ENCODE measurements around the gene CCNJ. TPM values are rescaled to one million over a fixed set of nuclear protein-coding genes. Genes with fewer than 3 reads are reported as not detected.
"Not testable (repeated sequence)": the region's sequence is repeated elsewhere in the genome, so short reads cannot be mapped to it uniquely, and the experiment has no call there.

The CCNJ gene, protein sequence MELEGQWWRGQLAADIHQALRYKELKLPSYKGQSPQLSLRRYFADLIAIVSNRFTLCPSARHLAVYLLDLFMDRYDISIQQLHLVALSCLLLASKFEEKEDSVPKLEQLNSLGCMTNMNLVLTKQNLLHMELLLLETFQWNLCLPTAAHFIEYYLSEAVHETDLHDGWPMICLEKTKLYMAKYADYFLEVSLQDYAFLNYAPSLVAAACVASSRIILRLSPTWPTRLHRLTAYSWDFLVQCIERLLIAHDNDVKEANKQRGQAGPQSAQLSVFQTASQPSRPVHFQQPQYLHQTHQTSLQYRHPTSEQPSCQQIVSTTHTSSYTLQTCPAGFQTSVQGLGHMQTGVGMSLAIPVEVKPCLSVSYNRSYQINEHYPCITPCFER
- 2.7 TPM for total RNA-seq
- long read RNA-seq, partial matches to known transcripts = 2 of 2 reads
- long read RNA-seq, other reads (novel, unspliced or antisense) = 0 of 2 reads

DNA sequence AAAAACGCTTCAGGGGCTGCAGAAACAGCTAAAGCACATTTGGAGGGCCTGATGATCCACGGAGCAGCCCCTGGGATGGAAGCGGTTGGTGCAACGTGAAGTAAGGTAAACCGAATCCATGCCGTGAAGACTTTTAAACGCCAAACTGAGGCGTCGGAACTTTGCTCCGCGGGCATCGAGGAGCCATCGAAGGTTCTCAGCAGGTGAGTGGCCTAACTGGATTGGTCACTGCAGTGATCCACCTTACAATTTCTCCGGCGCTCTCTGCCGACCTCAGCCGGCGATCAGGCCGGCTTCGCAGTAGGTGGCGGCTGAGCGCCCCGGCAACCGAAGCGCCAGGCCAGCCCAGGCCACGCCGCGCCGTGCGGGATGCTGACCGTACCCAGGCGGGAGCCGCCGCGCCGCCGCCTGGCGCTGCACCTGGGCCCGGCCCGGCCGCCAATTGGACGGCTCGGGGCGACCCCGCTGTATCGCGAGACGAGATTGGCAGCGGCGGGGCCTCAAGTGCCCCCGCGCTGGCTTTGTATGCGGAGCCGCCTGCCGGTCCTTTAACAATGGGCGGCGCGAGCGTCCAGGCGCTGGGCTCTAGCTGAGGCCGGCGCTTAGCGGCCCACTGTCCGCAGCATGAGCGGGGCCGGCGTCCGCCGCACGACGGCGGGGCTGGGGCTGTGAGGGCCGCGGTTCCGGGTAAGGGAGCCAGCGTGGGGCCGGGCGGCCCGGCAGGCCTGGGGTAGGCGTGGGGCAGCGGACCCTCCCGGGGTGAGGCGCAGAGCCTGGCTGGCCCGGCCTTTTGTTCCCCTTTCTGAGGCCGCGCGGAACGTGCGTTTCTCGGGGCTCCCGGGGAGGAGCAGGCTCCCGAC, at the start of gene CCNJ:
Gene CCNJ, plus strand, starts transcription at position 551 of the 860 bp plus-strand sequence. CDS start 811 bp downstream, outside the sequence.
- ATAC-seq = peak; percentile 95
- intact Hi-C loops (cut with DNase I) = loop anchor here (2.0 kb wide), 1 partner anchor 46 kb away; no protein-coding TSS in a partner anchor
- DNase-seq (ENCODE audit: missing footprints) = peak; percentile 94

DNA sequence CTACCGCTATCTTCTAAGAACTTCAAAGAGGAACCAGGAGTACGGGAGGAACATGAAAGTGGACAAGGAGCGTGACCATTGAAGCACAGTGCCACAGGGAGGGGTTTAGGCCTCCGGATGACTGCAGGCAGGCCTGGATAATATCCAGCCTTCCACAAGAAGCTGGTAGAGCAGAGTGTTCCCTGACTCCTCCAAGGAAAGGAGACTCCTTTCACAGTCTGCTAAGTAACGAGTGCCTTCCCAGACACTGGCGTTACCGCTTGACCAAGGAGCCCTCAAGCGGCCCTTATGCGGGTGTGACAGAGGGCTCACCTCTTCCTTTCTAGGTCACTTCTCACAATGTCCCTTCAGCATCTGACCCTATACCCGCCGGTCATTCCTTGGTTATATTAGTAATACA, 49.0 kb upstream of the CCNJ start:
- ATAC-seq; intact Hi-C loops (cut with DNase I); DNase-seq (ENCODE audit: missing footprints): not testable (repeated sequence)

DNA sequence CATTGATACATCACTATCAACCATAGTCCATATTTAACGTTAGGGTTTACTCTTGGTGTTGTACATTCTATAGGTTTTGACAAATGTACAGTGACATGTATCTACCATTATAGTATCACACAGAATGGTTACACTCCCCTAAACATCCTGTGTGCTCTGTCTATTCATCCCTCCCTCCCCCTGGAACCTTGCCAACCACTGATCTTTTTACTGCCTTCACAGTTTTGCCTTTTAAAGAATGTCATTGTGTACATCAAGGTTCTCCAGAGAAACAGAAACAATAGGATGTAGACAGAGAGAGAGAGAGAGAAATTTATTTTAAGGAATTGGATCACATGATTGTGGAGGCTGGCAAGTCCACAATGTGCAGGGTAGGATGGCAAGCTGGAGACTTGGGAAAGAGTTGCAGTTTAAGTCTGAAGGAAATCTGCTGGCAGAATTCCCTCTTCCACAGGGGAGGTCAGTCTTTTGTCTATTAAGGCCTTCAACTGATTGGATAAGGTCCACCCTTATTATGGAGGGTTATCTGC, 45.1 kb upstream of the CCNJ start:
- DNase-seq (ENCODE audit: missing footprints) (no peak), ATAC-seq (no peak)
- intact Hi-C loops (cut with DNase I) = no loop called here

DNA sequence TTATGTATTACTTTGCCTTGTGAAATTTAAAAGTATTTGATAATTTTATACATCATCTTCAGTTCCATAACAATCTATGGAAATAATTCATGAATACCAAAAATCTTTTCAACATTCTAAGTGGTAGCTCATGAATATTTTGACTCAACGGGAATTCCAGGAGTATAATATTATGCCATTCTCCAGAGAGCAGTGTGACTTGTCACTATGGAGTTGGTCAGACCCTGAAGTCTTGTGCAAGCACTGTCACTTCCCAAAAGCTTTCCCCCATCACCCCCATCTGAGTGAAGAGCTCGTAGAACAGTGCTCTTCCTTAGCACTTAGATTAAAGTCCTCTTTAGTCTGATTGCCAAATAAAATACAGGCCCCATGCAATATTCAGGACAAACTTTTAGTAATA, 29.4 kb upstream of the CCNJ start:
- DNase-seq (ENCODE audit: missing footprints) (no peak), ATAC-seq (no peak)
- intact Hi-C loops (cut with DNase I) = loop anchor here (10.0 kb wide), 1 partner anchor 121 kb away; the partner anchor contains the start of gene ZNF518A

DNA sequence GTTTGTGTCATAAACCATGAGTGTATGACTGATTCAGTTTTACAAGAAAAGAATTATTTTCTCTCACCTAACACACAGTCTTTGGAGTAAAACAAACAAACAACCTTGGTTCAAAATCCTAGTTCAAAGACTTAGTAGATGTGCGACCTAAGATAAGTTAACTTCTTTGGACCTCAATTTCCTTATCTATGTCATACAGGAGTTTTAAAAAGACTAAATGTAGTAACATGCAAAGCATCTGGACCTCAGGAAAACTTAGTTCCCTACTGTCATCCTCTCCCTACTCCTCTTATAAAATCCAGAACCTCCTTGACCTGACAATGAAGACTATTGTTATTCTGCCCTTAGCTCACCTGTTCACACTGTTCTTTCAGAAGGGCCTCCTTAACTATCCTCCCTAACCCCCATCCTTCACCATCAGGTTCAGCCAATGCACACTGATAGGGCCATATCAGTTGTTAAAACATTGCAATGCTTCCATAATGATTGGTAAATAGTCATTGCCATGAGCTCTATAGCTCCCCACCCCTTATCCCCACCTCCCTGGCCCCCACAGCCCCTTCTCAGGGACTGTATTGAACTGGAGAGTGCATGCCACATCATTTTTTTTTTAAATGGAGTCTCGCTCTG, 28.8 kb upstream of the CCNJ start:
- DNase-seq (ENCODE audit: missing footprints) (no peak), ATAC-seq (no peak)
- intact Hi-C loops (cut with DNase I) = loop anchor here (5.0 to 10.0 kb wide), 2 partner anchors 120 to 278 kb away; partner anchors contain the start of gene ZNF518A

DNA sequence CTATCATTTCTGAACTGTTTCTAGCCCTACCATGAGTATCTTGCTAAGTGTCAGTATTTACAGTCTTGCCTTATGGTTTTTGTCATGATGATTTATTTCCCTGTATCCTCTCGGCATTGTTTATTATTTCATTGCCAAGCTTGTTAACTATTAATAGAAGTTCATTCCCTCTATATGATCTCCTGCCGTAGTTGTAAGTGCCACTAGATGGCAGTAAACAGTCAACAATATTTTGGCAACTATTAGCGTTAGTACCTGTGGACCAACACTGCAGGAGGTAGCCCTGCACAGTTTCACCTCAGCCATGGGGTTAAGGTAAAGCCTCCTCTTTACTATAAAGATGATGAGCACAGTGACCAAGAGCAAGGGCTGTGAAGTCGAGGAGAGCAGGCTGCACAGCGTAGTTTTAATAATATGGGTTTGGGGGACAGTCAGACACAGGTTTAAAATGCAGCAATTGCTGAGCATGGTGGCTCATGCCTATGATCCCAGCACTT, 26.1 kb upstream of the CCNJ start:
- DNase-seq (ENCODE audit: missing footprints) (no peak), ATAC-seq (peak; percentile 70)
- intact Hi-C loops (cut with DNase I) = loop anchor here (5.0 to 10.0 kb wide), 2 partner anchors 118 to 275 kb away; partner anchors contain the start of gene ZNF518A

GRCh38 chr10:96021332-96021731, 22.1 kb upstream of the CCNJ start:
- ATAC-seq (no peak), DNase-seq (ENCODE audit: missing footprints) (no peak)
- intact Hi-C loops (cut with DNase I) = no loop called here

DNA sequence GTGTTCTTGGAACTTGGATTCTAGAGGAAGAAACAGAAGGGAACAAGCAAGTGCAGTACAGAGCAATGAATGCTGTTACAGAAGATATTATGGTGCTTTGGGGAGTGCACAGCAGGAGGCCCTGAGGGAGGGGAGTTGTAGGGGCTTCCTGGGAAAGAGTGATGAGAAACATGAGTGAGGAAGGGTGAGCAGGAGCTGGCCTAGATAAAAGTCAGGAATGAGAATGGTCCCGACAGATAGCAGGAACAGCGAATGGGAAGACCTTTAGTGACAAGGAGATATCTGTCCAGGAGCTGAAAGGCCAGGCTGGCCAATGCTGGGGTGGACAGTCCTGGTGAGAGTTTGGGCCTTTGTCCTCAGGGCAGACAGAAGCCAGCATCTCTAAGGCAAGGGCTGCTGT, 20.6 kb upstream of the CCNJ start:
- DNase-seq (ENCODE audit: missing footprints) = no peak
- no peak for ATAC-seq
- intact Hi-C loops (cut with DNase I) = no loop called here

DNA sequence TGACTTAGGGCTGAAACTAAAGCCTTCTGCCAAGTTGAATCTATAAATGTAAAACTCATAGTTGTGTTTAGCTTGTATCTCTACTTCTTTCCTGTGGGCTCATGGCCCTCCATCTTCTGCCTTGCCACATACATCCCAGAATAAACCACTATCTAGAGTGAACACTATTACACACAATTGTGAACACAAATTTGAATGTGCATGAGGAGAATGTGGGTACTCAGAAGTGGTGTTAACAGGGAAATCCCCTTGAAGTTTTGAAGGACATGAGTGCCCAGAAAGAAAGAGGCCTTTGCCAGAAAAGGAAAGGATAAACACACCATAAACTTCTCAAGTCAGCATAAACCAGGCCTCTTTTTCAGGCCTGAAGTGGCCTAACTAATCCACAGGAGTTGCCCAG, 20.2 kb upstream of the CCNJ start:
- ATAC-seq = no peak
- no peak for DNase-seq (ENCODE audit: missing footprints)
- intact Hi-C loops (cut with DNase I) = no loop called here

DNA sequence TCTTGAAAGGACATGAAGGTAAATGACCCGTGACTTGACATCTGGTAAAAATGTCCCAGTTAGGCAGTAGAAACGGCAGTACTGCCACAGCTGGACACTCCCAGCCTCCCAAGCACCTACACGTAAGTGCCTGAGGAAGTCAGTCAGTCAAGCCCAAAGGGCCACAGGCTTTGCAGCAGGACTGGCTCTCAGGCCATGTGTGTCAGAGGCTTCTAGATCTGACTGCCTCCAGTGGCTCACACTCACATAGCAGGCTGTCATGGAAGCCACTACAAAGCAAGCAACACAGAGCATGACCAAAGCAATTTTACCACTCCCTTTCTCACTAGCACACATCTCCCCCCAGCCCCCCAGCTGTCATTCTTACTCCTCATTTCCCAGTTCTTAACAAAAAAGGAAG, 17.8 kb upstream of the CCNJ start:
- no peak for ATAC-seq
- DNase-seq (ENCODE audit: missing footprints) = no peak
- intact Hi-C loops (cut with DNase I) = no loop called here

GRCh38 chr10:96034625-96035024, 8.8 kb upstream of the CCNJ start:
- no peak for ATAC-seq
- intact Hi-C loops (cut with DNase I) = no loop called here
- no peak for DNase-seq (ENCODE audit: missing footprints)

GRCh38 chr10:96038476-96039387, 4.7 kb upstream of the CCNJ start:
- ATAC-seq = no peak
- intact Hi-C loops (cut with DNase I) = no loop called here
- DNase-seq (ENCODE audit: missing footprints) = no peak

DNA sequence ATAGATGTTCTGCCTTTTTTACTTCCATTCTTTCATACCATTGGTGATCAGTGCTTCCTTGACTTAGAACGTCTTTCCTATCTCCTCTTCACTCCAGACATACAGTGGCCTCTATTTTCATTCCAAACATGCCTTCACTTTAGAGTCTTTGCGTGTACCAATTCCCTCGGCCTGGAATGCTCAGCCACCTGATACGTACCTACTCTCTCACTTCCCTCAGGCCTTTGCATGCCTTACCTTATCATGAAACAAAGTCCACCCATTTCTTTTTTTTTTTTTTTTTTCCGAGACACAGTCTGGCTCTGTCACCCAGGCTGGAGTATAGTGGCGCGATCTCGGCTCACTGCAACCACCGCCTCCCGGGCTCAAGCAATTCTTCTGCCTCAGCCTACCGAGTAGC, 2.2 kb upstream of the CCNJ start:
- ATAC-seq = no peak
- intact Hi-C loops (cut with DNase I) = no loop called here
- DNase-seq (ENCODE audit: missing footprints) = no peak

GRCh38 chr10:96043893-96044715, 721 bp downstream of the CCNJ start:
- ATAC-seq = peak; percentile 61
- intact Hi-C loops (cut with DNase I) = loop anchor here (2.0 kb wide), 1 partner anchor 45 kb away; no protein-coding TSS in a partner anchor
- DNase-seq (ENCODE audit: missing footprints) = peak; percentile 84

GRCh38 chr10:96044736-96045135, 1.4 kb downstream of the CCNJ start:
- ATAC-seq (no peak), DNase-seq (ENCODE audit: missing footprints) (no peak)
- intact Hi-C loops (cut with DNase I) = no loop called here

DNA sequence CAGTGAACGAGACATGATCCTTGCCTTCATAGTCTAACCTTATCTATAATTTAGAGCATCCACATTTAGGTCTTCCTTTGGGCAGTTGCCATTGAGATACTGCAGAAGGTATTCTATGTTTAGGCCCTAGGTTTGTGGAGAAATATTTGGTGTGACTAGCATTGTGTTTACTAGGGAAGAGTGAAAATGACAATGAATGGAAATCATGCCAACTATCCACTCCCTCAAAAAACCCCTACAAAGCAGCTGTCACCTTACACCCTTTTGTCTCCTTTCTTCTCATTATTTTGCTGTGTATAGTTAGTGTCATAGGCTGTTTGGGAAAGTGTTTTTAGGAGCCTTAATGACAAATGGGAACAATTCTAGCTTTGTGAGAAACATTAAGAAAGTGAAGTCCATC, 3.2 kb downstream of the CCNJ start:
- intact Hi-C loops (cut with DNase I) = no loop called here
- ATAC-seq (no peak), DNase-seq (ENCODE audit: missing footprints) (no peak)

All from Right ventricle myocardium inferior (tissue), 1 donor.